Activated CD4-positive, alpha-beta T cell treated with anti-CD3 and anti-CD28 coated beads, Interleukin-2, amount 10 ng/mL, durations not matched to agents 7 days and 5 days (primary cell): ENCODE results near the gene WDR36. TPM values are rescaled to one million over a fixed set of nuclear protein-coding genes. Genes with fewer than 3 reads are reported as not detected.

Experiments
- CTCF ChIA-PET: fragments of 350-600 bp; sonication (Branson Sonifier 250); formaldehyde crosslinking; loops from one replicate; lab custom pipeline; 2021; ENCODE audit warnings: antibody characterized with exemption; lab: Charles Lee
- POLR2A ChIA-PET: fragments of 350-600 bp; sonication (Branson Sonifier 250); formaldehyde crosslinking; loops from one replicate; lab custom pipeline; 2021; ENCODE audit warnings: antibody characterized with exemption; lab: Charles Lee
- DNase-seq: peaks from one replicate; pipeline ENCODE4 v3.0.0-alpha.2; 2020
- H3K27ac Mint-ChIP-seq: one replicate; pipeline ENCODE4 v1.8.0; 2021; ENCODE audit warnings: mild to moderate bottlenecking, moderate library complexity, mixed read lengths
- H3K27me3 Mint-ChIP-seq: one replicate; pipeline ENCODE4 v1.8.0; 2021; ENCODE audit warnings: mixed read lengths
- H3K36me3 Mint-ChIP-seq: one replicate; pipeline ENCODE4 v1.8.0; 2021; ENCODE audit warnings: low read depth, mixed read lengths
- H3K4me1 Mint-ChIP-seq: one replicate; pipeline ENCODE4 v1.8.0; 2021; ENCODE audit warnings: mixed read lengths
- H3K4me3 Mint-ChIP-seq: one replicate; pipeline ENCODE4 v1.8.0; 2021; ENCODE audit warnings: mild to moderate bottlenecking, moderate library complexity, mixed read lengths
- H3K9me3 Mint-ChIP-seq: one replicate; pipeline ENCODE4 v1.8.0; 2021; ENCODE audit warnings: mixed read lengths
- total RNA-seq, 2 experiments: library from RNA; stranded (reverse); gene quantifications; one replicate each; pipeline ENCODE4 v1.2.3, GENCODE V29; 2021

The WDR36 gene
- total RNA-seq, 2 experiments from 2014 or later = 26.7 to 32.0 TPM

- no peaks in the 10 kb centered on the region for H3K27me3 Mint-ChIP-seq
- H3K9me3 Mint-ChIP-seq = no peaks in the 10 kb centered on the region
- peaks cover 24% of the 10 kb centered on the region for H3K36me3 Mint-ChIP-seq
- ChIA-PET POLR2A (no interaction called here), CTCF (interaction anchor here (1.5 kb wide), 1 partner anchor 9 kb away, joined by 3 read pairs; no protein-coding TSS in a partner anchor)
- DNase-seq = no peak
- H3K4me1 Mint-ChIP-seq = peaks cover 2% of the 10 kb centered on the region
- no peak overlapping the region for H3K27ac Mint-ChIP-seq
- H3K4me3 Mint-ChIP-seq = no peak overlapping the region
These were observed 21.5 kb downstream of the WDR36 start for GRCh38 chr5:111113678-111114077.

- Mint-ChIP-seq H3K27me3 (no peaks in the 10 kb centered on the region), H3K36me3 (peaks cover 25% of the 10 kb centered on the region), H3K4me1 (peaks cover 2% of the 10 kb centered on the region), H3K27ac (no peak overlapping the region), H3K4me3 (no peak overlapping the region), H3K9me3 (no peaks in the 10 kb centered on the region)
- ChIA-PET CTCF (interaction anchor here (0.6 to 1.2 kb wide), 2 partner anchors 8 to 342 kb away, joined by 3 to 5 read pairs; no protein-coding TSS in a partner anchor), POLR2A (no interaction called here)
- no peak for DNase-seq
These were observed 23.1 kb downstream of the WDR36 start for GRCh38 chr5:111115229-111115628.

- no peak for DNase-seq
- Mint-ChIP-seq H3K9me3 (no peaks in the 10 kb centered on the region), H3K27ac (no peak overlapping the region), H3K4me1 (peaks cover 2% of the 10 kb centered on the region), H3K27me3 (no peaks in the 10 kb centered on the region), H3K4me3 (no peak overlapping the region), H3K36me3 (peaks cover 23% of the 10 kb centered on the region)
- POLR2A ChIA-PET = no interaction called here
- CTCF ChIA-PET = no interaction called here
These were observed 24.4 kb downstream of the WDR36 start for GRCh38 chr5:111116550-111116949.

GRCh38 chr5:111117136-111117535 lies 25.0 kb downstream of the WDR36 start:
- peaks cover 28% of the 10 kb centered on the region for H3K36me3 Mint-ChIP-seq
- no peaks in the 10 kb centered on the region for H3K9me3 Mint-ChIP-seq
- no peak overlapping the region for H3K27ac Mint-ChIP-seq
- no peaks in the 10 kb centered on the region for H3K27me3 Mint-ChIP-seq
- POLR2A ChIA-PET = no interaction called here
- H3K4me3 Mint-ChIP-seq = no peak overlapping the region
- CTCF ChIA-PET = no interaction called here
- no peak for DNase-seq
- peaks cover 2% of the 10 kb centered on the region for H3K4me1 Mint-ChIP-seq

GRCh38 chr5:111119221-111119620 lies 27.1 kb downstream of the WDR36 start:
- Mint-ChIP-seq H3K4me1 (peaks cover 2% of the 10 kb centered on the region), H3K36me3 (peaks cover 25% of the 10 kb centered on the region)
- POLR2A ChIA-PET = no interaction called here

GRCh38 chr5:111119856-111120255 lies 27.7 kb downstream of the WDR36 start:
- no peak overlapping the region for H3K4me3 Mint-ChIP-seq
- H3K4me1 Mint-ChIP-seq = peaks cover 2% of the 10 kb centered on the region
- no peak for DNase-seq
- H3K27me3 Mint-ChIP-seq = no peaks in the 10 kb centered on the region
- H3K9me3 Mint-ChIP-seq = no peaks in the 10 kb centered on the region
- no peak overlapping the region for H3K27ac Mint-ChIP-seq
- CTCF ChIA-PET = no interaction called here
- POLR2A ChIA-PET = no interaction called here
- H3K36me3 Mint-ChIP-seq = peaks cover 29% of the 10 kb centered on the region

More at GRCh38 chr5:111119221-111119620, 27.1 kb downstream of the WDR36 start:
- no peak overlapping the region for H3K27ac Mint-ChIP-seq
- no peak overlapping the region for H3K4me3 Mint-ChIP-seq
- H3K27me3 Mint-ChIP-seq = no peaks in the 10 kb centered on the region
- DNase-seq = no peak
- CTCF ChIA-PET = no interaction called here
- no peaks in the 10 kb centered on the region for H3K9me3 Mint-ChIP-seq

- no peaks in the 10 kb centered on the region for H3K9me3 Mint-ChIP-seq
- no peak overlapping the region for H3K27ac Mint-ChIP-seq
- H3K36me3 Mint-ChIP-seq = peaks cover 29% of the 10 kb centered on the region
- peaks cover 2% of the 10 kb centered on the region for H3K4me1 Mint-ChIP-seq
- ChIA-PET POLR2A (no interaction called here), CTCF (no interaction called here)
- DNase-seq = no peak
- H3K4me3 Mint-ChIP-seq = no peak overlapping the region
- H3K27me3 Mint-ChIP-seq = no peaks in the 10 kb centered on the region
These were observed 28.8 kb downstream of the WDR36 start for GRCh38 chr5:111120911-111121310.

GRCh38 chr5:111121926-111122325 lies 29.8 kb downstream of the WDR36 start:
- Mint-ChIP-seq H3K27ac (no peak overlapping the region), H3K27me3 (no peaks in the 10 kb centered on the region), H3K4me1 (peaks cover 2% of the 10 kb centered on the region), H3K4me3 (no peak overlapping the region), H3K9me3 (no peaks in the 10 kb centered on the region), H3K36me3 (peaks cover 38% of the 10 kb centered on the region)
- no peak for DNase-seq
- CTCF ChIA-PET = no interaction called here
- POLR2A ChIA-PET = no interaction called here

- Mint-ChIP-seq H3K4me3 (no peak overlapping the region), H3K27ac (no peak overlapping the region), H3K4me1 (no peaks in the 10 kb centered on the region), H3K9me3 (no peaks in the 10 kb centered on the region), H3K27me3 (no peaks in the 10 kb centered on the region), H3K36me3 (peaks cover 41% of the 10 kb centered on the region)
- ChIA-PET POLR2A (no interaction called here), CTCF (no interaction called here)
- no peak for DNase-seq
These were observed 30.2 kb downstream of the WDR36 start for GRCh38 chr5:111122398-111122797.

- Mint-ChIP-seq H3K9me3 (no peaks in the 10 kb centered on the region), H3K4me1 (no peaks in the 10 kb centered on the region), H3K36me3 (peaks cover 40% of the 10 kb centered on the region), H3K27ac (no peak overlapping the region), H3K4me3 (no peak overlapping the region), H3K27me3 (no peaks in the 10 kb centered on the region)
- ChIA-PET POLR2A (no interaction called here), CTCF (no interaction called here)
- no peak for DNase-seq
These were observed 32.6 kb downstream of the WDR36 start for GRCh38 chr5:111124793-111125192.

GRCh38 chr5:111126896-111127295 lies 34.7 kb downstream of the WDR36 start:
- no peak overlapping the region for H3K4me3 Mint-ChIP-seq
- ChIA-PET POLR2A (no interaction called here), CTCF (no interaction called here)
- no peak overlapping the region for H3K27ac Mint-ChIP-seq
- DNase-seq = no peak
- H3K27me3 Mint-ChIP-seq = no peaks in the 10 kb centered on the region
- no peaks in the 10 kb centered on the region for H3K9me3 Mint-ChIP-seq
- H3K36me3 Mint-ChIP-seq = peaks cover 32% of the 10 kb centered on the region
- no peaks in the 10 kb centered on the region for H3K4me1 Mint-ChIP-seq

GRCh38 chr5:111127453-111128195 lies 35.5 kb downstream of the WDR36 start:
- H3K4me1 Mint-ChIP-seq = no peaks in the 10 kb centered on the region
- ChIA-PET POLR2A (no interaction called here), CTCF (no interaction called here)
- DNase-seq = no peak
- no peak overlapping the region for H3K4me3 Mint-ChIP-seq
- H3K9me3 Mint-ChIP-seq = no peaks in the 10 kb centered on the region
- H3K27me3 Mint-ChIP-seq = no peaks in the 10 kb centered on the region
- H3K27ac Mint-ChIP-seq = no peak overlapping the region
- peaks cover 29% of the 10 kb centered on the region for H3K36me3 Mint-ChIP-seq

- CTCF ChIA-PET = no interaction called here
- Mint-ChIP-seq H3K9me3 (no peaks in the 10 kb centered on the region), H3K4me3 (no peak overlapping the region), H3K27ac (no peak overlapping the region), H3K4me1 (no peaks in the 10 kb centered on the region), H3K27me3 (no peaks in the 10 kb centered on the region), H3K36me3 (peaks cover 19% of the 10 kb centered on the region)
- DNase-seq = no peak
- POLR2A ChIA-PET = no interaction called here
These were observed 37.8 kb downstream of the WDR36 start for GRCh38 chr5:111129938-111130337.

- H3K4me3 Mint-ChIP-seq = no peak overlapping the region
- CTCF ChIA-PET = interaction anchor here (0.5 kb wide), 1 partner anchor 1662 kb away, joined by 4 read pairs; no protein-coding TSS in a partner anchor
- POLR2A ChIA-PET = no interaction called here
- no peak overlapping the region for H3K27ac Mint-ChIP-seq
- H3K4me1 Mint-ChIP-seq = no peaks in the 10 kb centered on the region
- no peak for DNase-seq
- peaks cover 14% of the 10 kb centered on the region for H3K36me3 Mint-ChIP-seq
- H3K27me3 Mint-ChIP-seq = no peaks in the 10 kb centered on the region
- H3K9me3 Mint-ChIP-seq = no peaks in the 10 kb centered on the region
These were observed 39.2 kb downstream of the WDR36 start for GRCh38 chr5:111131356-111131755.
